ENCODE data around the gene SLC25A45.
"Not testable (repeated sequence)": the region's sequence is repeated elsewhere in the genome, so short reads cannot be mapped to it uniquely, and the experiment has no call there.

SLC25A45 gene

GRCh38 chr11:65417702-65418430, 35.4 kb upstream of the SLC25A45 start:
- peak; percentile 57 for FAIRE-seq

DNA sequence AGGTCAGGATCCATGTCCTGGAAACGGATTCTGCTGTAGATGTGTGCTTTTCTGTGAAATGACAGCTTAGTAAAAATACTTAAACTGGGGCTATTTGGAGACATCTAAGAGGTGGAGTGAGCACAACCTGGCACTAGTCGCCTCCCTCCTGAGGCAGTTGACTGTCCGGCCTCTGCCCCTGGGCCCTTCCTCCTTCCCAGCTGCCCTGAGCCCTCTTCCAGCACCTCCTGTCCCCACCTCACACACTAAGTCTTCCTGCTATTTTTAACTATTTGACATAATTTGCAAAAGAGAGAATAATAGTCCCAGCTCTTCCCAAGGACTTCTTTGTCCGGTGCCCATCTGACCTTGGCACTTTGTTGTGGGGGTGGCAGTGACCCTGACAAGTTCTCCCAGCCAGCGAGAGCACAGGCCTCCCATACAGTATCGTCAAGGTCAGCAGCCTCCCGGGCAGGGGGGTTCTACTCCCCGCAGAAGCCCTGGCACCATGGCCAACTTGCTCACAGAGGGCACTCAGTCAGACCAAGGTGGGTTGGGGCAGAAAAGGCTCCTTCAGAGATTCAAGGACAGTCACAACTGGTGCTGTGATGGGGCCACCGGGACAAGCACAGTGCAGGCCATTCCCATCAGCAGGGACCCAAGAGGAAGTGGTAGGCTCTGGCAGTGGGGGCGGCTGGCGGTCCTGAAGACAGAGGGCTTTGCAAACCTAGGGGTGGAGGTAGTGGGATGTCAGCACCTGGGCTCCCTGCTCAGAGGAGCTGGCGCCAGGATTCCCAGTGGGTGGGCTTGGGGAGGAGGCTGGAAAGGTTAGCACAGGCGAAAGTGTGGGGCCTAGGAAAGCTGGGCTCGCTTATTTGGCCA, 34.6 kb upstream of the SLC25A45 start:
- TF ChIP-seq POU2F2 (IDR thresholded peaks at IDR 0.05; ENCODE audit: low read depth, low read length): no peak
- TF ChIP-seq SPI1 (IDR thresholded peaks at IDR 0.05; ENCODE audit: low read depth, low read length): peak; percentile 84
- DNase-seq (ENCODE audit: insufficient read length, low spot score): no peak
- peak; percentile 52 for FAIRE-seq

More at GRCh38 chr11:65417702-65418430, 35.4 kb upstream of the SLC25A45 start:
- peak; percentile 27; the same call in 1 of the 2 replicates for TF ChIP-seq POLR2AphosphoS5 (IDR thresholded peaks at IDR 0.05; ENCODE audit: low read depth, low read length)
- 0 out of 2 replicates have a peak, but pooled peaks have one; percentile 6 for TF ChIP-seq POU2F2 (IDR thresholded peaks at IDR 0.05; ENCODE audit: low read depth, low read length)
- no peak for TF ChIP-seq PAX5 (IDR thresholded peaks at IDR 0.05; ENCODE audit: insufficient read depth, low read length, severe bottlenecking)
- TF ChIP-seq POLR2A (IDR thresholded peaks at IDR 0.05; ENCODE audit: low read depth, low read length): no peak
- no peak for TF ChIP-seq SPI1 (IDR thresholded peaks at IDR 0.05; ENCODE audit: low read depth, low read length)
- TF ChIP-seq TAF1 (IDR thresholded peaks at IDR 0.05; ENCODE audit: low read depth, low read length): no peak
- DNase-seq (ENCODE audit: insufficient read length, low spot score): no peak

DNA sequence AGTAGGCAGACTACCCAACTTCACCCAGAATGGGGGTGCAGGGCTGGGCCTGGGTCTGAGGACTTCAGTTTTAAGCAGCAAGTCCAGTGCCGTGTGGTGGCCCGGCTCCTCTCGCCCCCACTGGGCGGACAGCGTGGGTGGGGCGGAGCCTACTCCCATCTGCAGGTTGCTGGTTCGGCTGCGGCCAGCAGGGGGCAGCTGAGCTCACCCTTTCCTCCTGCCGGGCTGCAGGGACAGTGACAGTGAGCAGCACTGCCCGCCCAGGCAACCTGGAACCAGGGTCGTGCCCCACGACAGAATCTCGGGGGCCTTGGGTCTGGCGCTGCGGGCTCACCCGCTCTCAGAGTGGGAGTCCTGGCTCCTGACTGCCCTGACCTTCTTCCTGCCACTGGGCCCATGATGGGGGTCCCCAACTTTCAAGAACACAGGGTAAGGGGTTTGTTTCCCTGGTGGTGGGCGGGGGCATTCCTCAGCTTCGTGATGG, 33.9 kb upstream of the SLC25A45 start:
- DNase-seq (ENCODE audit: insufficient read length, low spot score): peak; percentile 93
- TF ChIP-seq SPI1 (IDR thresholded peaks at IDR 0.05; ENCODE audit: low read depth, low read length) (no peak), POU2F2 (IDR thresholded peaks at IDR 0.05; ENCODE audit: low read depth, low read length) (peak; percentile 77; the same call in 1 of the 2 replicates), POLR2AphosphoS5 (IDR thresholded peaks at IDR 0.05; ENCODE audit: low read depth, low read length) (no peak), PAX5 (IDR thresholded peaks at IDR 0.05; ENCODE audit: insufficient read depth, low read length, severe bottlenecking) (peak; percentile 30), TAF1 (IDR thresholded peaks at IDR 0.05; ENCODE audit: low read depth, low read length) (no peak), POLR2A (IDR thresholded peaks at IDR 0.05; ENCODE audit: low read depth, low read length) (no peak; the same call in 1 of the 2 replicates)
- FAIRE-seq: peak; percentile 98

DNA sequence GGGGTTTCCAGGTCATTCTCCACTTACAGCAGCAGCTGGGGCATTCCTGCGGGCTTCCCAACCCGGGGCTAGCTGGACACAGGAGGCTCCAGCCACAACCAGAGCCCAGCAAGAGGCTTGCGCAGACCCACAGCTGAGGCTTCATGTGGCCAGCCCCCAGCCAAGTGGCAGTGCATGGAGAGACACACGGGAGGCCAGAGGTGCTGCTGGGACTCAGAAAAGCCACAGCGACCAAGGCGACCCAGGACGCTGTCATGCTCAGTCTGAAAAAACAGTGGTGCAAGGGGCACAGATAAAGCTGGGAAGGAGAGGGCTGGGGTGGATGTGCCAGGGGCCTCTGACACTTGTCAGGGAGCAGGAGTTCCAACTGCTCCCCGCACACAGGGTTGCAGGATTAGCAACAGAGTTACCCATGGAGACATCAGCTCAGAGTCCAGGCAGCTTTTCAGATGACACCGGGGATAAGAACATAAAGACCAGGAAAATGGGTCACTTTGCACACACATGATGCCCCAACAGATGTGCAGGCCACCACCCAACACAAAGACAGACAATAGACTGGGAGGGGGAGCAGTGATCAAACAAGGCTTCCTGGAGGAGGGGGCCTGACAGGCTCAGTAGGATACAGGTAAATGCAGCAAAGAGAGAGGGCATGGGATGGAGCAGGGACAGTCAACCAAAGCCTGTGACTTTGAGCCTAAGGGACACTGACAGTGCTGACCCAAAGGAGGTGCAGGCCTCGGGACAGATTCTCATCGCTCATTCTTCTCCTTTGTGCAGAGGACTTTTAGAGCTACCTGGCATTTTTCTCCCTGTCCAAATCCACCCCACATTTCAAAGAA, 33.3 kb upstream of the SLC25A45 start:
- FAIRE-seq: no peak
- no peak for DNase-seq (ENCODE audit: insufficient read length, low spot score)

DNA sequence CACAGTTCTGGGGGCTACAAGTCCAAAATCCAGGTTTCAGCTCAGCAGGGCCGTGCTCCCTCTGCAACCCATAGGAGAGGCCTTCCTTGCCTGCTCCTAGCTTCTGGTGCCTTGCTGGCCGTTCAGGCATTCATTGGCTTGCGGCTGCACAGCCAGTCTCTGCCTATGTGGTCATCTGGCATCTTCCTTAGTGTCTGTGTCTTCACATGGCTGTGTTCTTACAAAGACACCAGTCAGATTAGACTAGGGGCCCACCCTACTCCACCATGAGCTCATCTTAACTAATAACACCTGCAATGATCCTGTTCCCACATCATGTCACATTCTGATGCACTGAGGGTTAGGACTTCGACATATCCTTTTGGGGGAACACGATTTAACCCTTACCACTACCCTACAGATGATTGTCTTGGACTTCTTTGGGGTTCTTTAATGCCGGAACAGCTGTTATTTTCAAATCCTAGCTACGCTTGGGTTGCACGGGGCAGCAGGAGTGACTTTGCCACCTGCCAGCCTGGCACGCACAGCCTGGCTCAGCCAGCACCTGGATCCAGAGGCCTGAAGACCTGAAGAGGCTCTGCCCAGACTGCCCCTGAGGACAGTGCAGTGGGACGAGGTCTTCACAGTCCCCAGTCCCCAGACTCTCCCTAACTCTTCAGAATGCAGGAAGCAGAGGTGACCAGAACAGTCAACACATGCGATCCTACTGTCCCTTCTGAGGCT, 32.5 kb upstream of the SLC25A45 start:
- FAIRE-seq (no peak), DNase-seq (ENCODE audit: insufficient read length, low spot score) (no peak)
- no peak for TF ChIP-seq POLR2AphosphoS5 (IDR thresholded peaks at IDR 0.05; ENCODE audit: low read depth, low read length)
- no peak for TF ChIP-seq TAF1 (IDR thresholded peaks at IDR 0.05; ENCODE audit: low read depth, low read length)
- TF ChIP-seq POU2F2 (IDR thresholded peaks at IDR 0.05; ENCODE audit: low read depth, low read length): no peak
- TF ChIP-seq POLR2A (IDR thresholded peaks at IDR 0.05; ENCODE audit: low read depth, low read length): no peak
- TF ChIP-seq SPI1 (IDR thresholded peaks at IDR 0.05; ENCODE audit: low read depth, low read length): no peak
- TF ChIP-seq PAX5 (IDR thresholded peaks at IDR 0.05; ENCODE audit: insufficient read depth, low read length, severe bottlenecking): no peak

More for the DNA sequence above, 33.3 kb upstream of the SLC25A45 start:
- TF ChIP-seq PAX5 (IDR thresholded peaks at IDR 0.05; ENCODE audit: insufficient read depth, low read length, severe bottlenecking) (no peak), TAF1 (IDR thresholded peaks at IDR 0.05; ENCODE audit: low read depth, low read length) (no peak)

DNA sequence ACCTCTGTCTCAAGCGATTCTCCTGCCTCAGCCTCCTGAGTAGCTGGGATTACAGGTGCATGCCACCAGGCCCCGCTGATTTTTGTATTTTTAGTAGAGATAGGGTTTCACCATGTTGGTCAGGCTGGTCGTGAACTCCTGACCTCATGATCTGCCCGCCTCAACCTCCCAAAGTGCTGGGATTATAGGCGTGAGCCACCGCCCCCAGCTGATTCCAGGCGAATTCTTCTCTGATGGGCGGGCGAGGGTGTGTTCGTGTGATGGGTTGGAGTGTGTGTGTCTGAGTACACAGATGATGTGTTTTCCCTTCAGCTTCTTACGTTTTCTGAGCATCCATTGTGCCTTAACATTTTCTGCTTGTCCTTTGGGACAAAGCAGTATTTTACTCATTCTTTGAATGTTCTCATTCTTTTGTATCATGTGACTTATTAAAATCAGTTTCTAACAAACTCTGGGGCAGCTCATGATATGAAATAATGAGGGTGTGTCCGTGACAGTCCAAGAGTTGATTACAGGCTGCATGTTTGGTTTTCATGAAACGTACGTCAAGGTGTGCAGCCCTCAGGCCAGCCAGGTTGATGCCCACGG, 30.7 kb upstream of the SLC25A45 start:
- not testable (repeated sequence) for DNase-seq (ENCODE audit: insufficient read length, low spot score); FAIRE-seq

GRCh38 chr11:65412271-65413076, 30.0 kb upstream of the SLC25A45 start:
- no peak for TF ChIP-seq POLR2A (IDR thresholded peaks at IDR 0.05; ENCODE audit: low read depth, low read length)
- no peak for TF ChIP-seq TAF1 (IDR thresholded peaks at IDR 0.05; ENCODE audit: low read depth, low read length)
- TF ChIP-seq PAX5 (IDR thresholded peaks at IDR 0.05; ENCODE audit: insufficient read depth, low read length, severe bottlenecking): no peak
- TF ChIP-seq POU2F2 (IDR thresholded peaks at IDR 0.05; ENCODE audit: low read depth, low read length): no peak
- TF ChIP-seq SPI1 (IDR thresholded peaks at IDR 0.05; ENCODE audit: low read depth, low read length): no peak
- no peak for FAIRE-seq
- no peak for DNase-seq (ENCODE audit: insufficient read length, low spot score)

GRCh38 chr11:65411681-65412070, 29.2 kb upstream of the SLC25A45 start:
- FAIRE-seq: no peak

More at GRCh38 chr11:65411681-65412070, 29.2 kb upstream of the SLC25A45 start:
- TF ChIP-seq SPI1 (IDR thresholded peaks at IDR 0.05; ENCODE audit: low read depth, low read length) (no peak), POU2F2 (IDR thresholded peaks at IDR 0.05; ENCODE audit: low read depth, low read length) (no peak), POLR2AphosphoS5 (IDR thresholded peaks at IDR 0.05; ENCODE audit: low read depth, low read length) (no peak), PAX5 (IDR thresholded peaks at IDR 0.05; ENCODE audit: insufficient read depth, low read length, severe bottlenecking) (no peak), TAF1 (IDR thresholded peaks at IDR 0.05; ENCODE audit: low read depth, low read length) (no peak), POLR2A (IDR thresholded peaks at IDR 0.05; ENCODE audit: low read depth, low read length) (no peak)
- no peak for DNase-seq (ENCODE audit: insufficient read length, low spot score)
